Prostate gland (tissue), 2 donors: ENCODE data around the gene KIDINS220.

ENCODE experiments used
- CTCF ChIP-seq, 4 experiments: fragments of 200-600 bp in 2 of 4; fragments of 450-650 bp in 2 of 4; sonication (generic) in 2 of 4; IDR thresholded peaks; 1 replicate in 3 of 4; 2 replicates in 1 of 4; pipeline ENCODE4 v1.5.1; 2016 to 2019; ENCODE audit warnings: antibody characterized with exemption in 4 of 4, mild to moderate bottlenecking in 2 of 4, moderate library complexity in 2 of 4
- POLR2A ChIP-seq: fragments of 450-650 bp; IDR thresholded peaks from one replicate; pipeline ENCODE4 v1.6.1; 2016; ENCODE audit warnings: antibody characterized with exemption, mild to moderate bottlenecking

GRCh38 chr2:8876628-8877027, 39.2 kb upstream of the KIDINS220 start:
- no peak for TF ChIP-seq POLR2A
- TF ChIP-seq CTCF (IDR thresholded peaks at IDR 0.05), result no peak
